Measurements from ENCODE around the gene PCARE.
"Not testable (repeated sequence)": the region's sequence is repeated elsewhere in the genome, so short reads cannot be mapped to it uniquely, and the experiment has no call there.

Gene PCARE

GRCh38 chr2:29074411-29074810, at the start of gene PCARE:
PCARE (minus strand) TSS chr2:29074523; CDS start chr2:29074261, 262 bp downstream.
- DNase-seq: no peak

GRCh38 chr2:29123617-29124349, 49.5 kb upstream of the PCARE start:
- peak; percentile 91 for DNase-seq

- DNase-seq: no peak
Observed at GRCh38 chr2:29120846-29121245, 46.5 kb upstream of the PCARE start.

GRCh38 chr2:29119211-29119610, 44.9 kb upstream of the PCARE start:
- no peak for DNase-seq

- DNase-seq: peak; percentile 89
Observed at GRCh38 chr2:29117636-29118303, 43.4 kb upstream of the PCARE start.

- peak; percentile 86 for DNase-seq
Observed at GRCh38 chr2:29115797-29116781, 41.8 kb upstream of the PCARE start.

GRCh38 chr2:29114946-29115609, 40.8 kb upstream of the PCARE start, which contains the start of gene CLIP4:
CLIP4 (plus strand) TSS chr2:29115415; CDS start chr2:29121389, 5,974 bp downstream.
- peak; percentile 19 for DNase-seq

GRCh38 chr2:29114586-29114945, 40.2 kb upstream of the PCARE start:
- no peak for DNase-seq

GRCh38 chr2:29113891-29114321, 39.6 kb upstream of the PCARE start:
- peak; percentile 55 for DNase-seq

GRCh38 chr2:29113027-29113686, 38.8 kb upstream of the PCARE start:
- peak; percentile 22 for DNase-seq

GRCh38 chr2:29112379-29112778, 38.1 kb upstream of the PCARE start:
- DNase-seq: no peak

GRCh38 chr2:29110916-29111535, 36.7 kb upstream of the PCARE start:
- DNase-seq: peak; percentile 41

GRCh38 chr2:29109246-29109645, 34.9 kb upstream of the PCARE start:
- no peak for DNase-seq

- peak; percentile 71 for DNase-seq
Observed at GRCh38 chr2:29108225-29108624, 33.9 kb upstream of the PCARE start.

GRCh38 chr2:29107547-29107946, 33.2 kb upstream of the PCARE start:
- not testable (repeated sequence) for DNase-seq

- no peak for DNase-seq
Observed at GRCh38 chr2:29106980-29107388, 32.7 kb upstream of the PCARE start.

GRCh38 chr2:29106256-29106655, 31.9 kb upstream of the PCARE start:
- no peak for DNase-seq

- DNase-seq: no peak
Observed at GRCh38 chr2:29105375-29105774, 31.1 kb upstream of the PCARE start.

- DNase-seq: no peak
Observed at GRCh38 chr2:29104688-29105087, 30.4 kb upstream of the PCARE start.

- DNase-seq: no peak
Observed at GRCh38 chr2:29100564-29100963, 26.2 kb upstream of the PCARE start.

- DNase-seq: no peak
Observed at GRCh38 chr2:29097569-29097968, 23.2 kb upstream of the PCARE start.

GRCh38 chr2:29096969-29097368, 22.6 kb upstream of the PCARE start:
- no peak for DNase-seq

All from kidney glomerular epithelial cell (primary cell).